Measurements from ENCODE around the gene DVL2.

DVL2 gene

GRCh38 chr17:7176107-7176840 is 58.0 kb downstream of the DVL2 start:
- no peaks in the 10 kb centered on the region for H3K36me3 ChIP-seq
- H3K4me3 ChIP-seq (ENCODE audit: low read depth, low read length), result no peak overlapping the region
- no peak for DNase-seq
- no peaks in the 10 kb centered on the region for H3K9me3 ChIP-seq
- peaks cover 8% of the 10 kb centered on the region for H3K27me3 ChIP-seq
- TF ChIP-seq CTCF (IDR thresholded peaks at IDR 0.05; ENCODE audit: low read depth, low read length), result no peak
- H3K4me1 ChIP-seq, result no peaks in the 10 kb centered on the region
